OCI-LY3 (cell line): ENCODE measurements around the gene GRIK2.

Experiments used
- CTCF ChIP-seq: fragments of 200-600, 300-600 bp; sonication (generic); IDR thresholded peaks from 2 replicates; pipeline ENCODE4 v1.5.1; 2014; ENCODE audit warnings: antibody characterized with exemption, low read length, low read depth
- EZH2phosphoT487 ChIP-seq: fragments of 200-600 bp; shearing (Covaris generic); IDR thresholded peaks from 2 replicates; pipeline ENCODE4 v1.6.1; 2018; ENCODE audit warnings: antibody characterized with exemption, mixed run types, low read depth

- TF ChIP-seq CTCF (no peak), EZH2phosphoT487 (no peak)
Observed at GRCh38 chr6:101458336-101458735, 64.8 kb downstream of the GRIK2 start.
